ENCODE measurements around the gene MUC4.
"Not testable (repeated sequence)": the region's sequence is repeated elsewhere in the genome, so short reads cannot be mapped to it uniquely, and the experiment has no call there.

The MUC4 gene

GRCh38 chr3:195727606-195728195 lies 84.0 kb downstream of the MUC4 start:
- no peak overlapping the region for H3K27ac ChIP-seq (ENCODE audit: low read depth, low read length)
- H4K20me1 ChIP-seq (ENCODE audit: control insufficient read depth, insufficient read depth, low read depth, low read length), result no peaks in the 10 kb centered on the region
- H3F3A ChIP-seq (ENCODE audit: control insufficient read depth, insufficient read depth), result no peaks in the 10 kb centered on the region
- H3K4me3 ChIP-seq (ENCODE audit: low read length), result no peak overlapping the region
- no peaks in the 10 kb centered on the region for H3K9me2 ChIP-seq (replicated peaks; ENCODE audit: control insufficient read depth, low read length)
- TF ChIP-seq EZH2phosphoT487 (IDR thresholded peaks at IDR 0.05; ENCODE audit: borderline replicate concordance, low read length) (no peak), CTCF (IDR thresholded peaks at IDR 0.05; ENCODE audit: low read depth, low read length, poor library complexity, severe bottlenecking) (no peak)
- no peaks in the 10 kb centered on the region; the same call in 1 of the 2 replicates for H3K27me3 ChIP-seq (ENCODE audit: control insufficient read depth, low read length)
- H3K36me3 ChIP-seq (ENCODE audit: control insufficient read depth, low read length), result no peaks in the 10 kb centered on the region
- no peaks in the 10 kb centered on the region for H3K79me2 ChIP-seq (ENCODE audit: control insufficient read depth, low read length)
- no peaks in the 10 kb centered on the region for H3K9me3 ChIP-seq (ENCODE audit: control insufficient read depth, insufficient read depth, low read length)
- H3K4me2 ChIP-seq (ENCODE audit: low read length), result no peak overlapping the region
- peaks cover 4% of the 10 kb centered on the region; the same call in 1 of the 2 replicates for H3K4me1 ChIP-seq (ENCODE audit: control insufficient read depth, low read length)

GRCh38 chr3:195725916-195726740 lies 85.6 kb downstream of the MUC4 start:
- not testable (repeated sequence) for H3K79me2 ChIP-seq (ENCODE audit: control insufficient read depth, low read length); H3F3A ChIP-seq (ENCODE audit: control insufficient read depth, insufficient read depth); H3K4me2 ChIP-seq (ENCODE audit: low read length); H4K20me1 ChIP-seq (ENCODE audit: control insufficient read depth, insufficient read depth, low read depth, low read length); H3K36me3 ChIP-seq (ENCODE audit: control insufficient read depth, low read length); H3K27ac ChIP-seq (ENCODE audit: low read depth, low read length); H3K27me3 ChIP-seq (ENCODE audit: control insufficient read depth, low read length); H3K4me3 ChIP-seq (ENCODE audit: low read length); H3K4me1 ChIP-seq (ENCODE audit: control insufficient read depth, low read length); H3K9me2 ChIP-seq (replicated peaks; ENCODE audit: control insufficient read depth, low read length); H3K9me3 ChIP-seq (ENCODE audit: control insufficient read depth, insufficient read depth, low read length)

- H3K9me3 ChIP-seq (ENCODE audit: control insufficient read depth, insufficient read depth, low read length); H3K27me3 ChIP-seq (ENCODE audit: control insufficient read depth, low read length); H3K4me2 ChIP-seq (ENCODE audit: low read length); H3K4me1 ChIP-seq (ENCODE audit: control insufficient read depth, low read length); H3K4me3 ChIP-seq (ENCODE audit: low read length); H4K20me1 ChIP-seq (ENCODE audit: control insufficient read depth, insufficient read depth, low read depth, low read length); H3K9me2 ChIP-seq (replicated peaks; ENCODE audit: control insufficient read depth, low read length); H3K79me2 ChIP-seq (ENCODE audit: control insufficient read depth, low read length); H3K36me3 ChIP-seq (ENCODE audit: control insufficient read depth, low read length); H3K27ac ChIP-seq (ENCODE audit: low read depth, low read length); H3F3A ChIP-seq (ENCODE audit: control insufficient read depth, insufficient read depth): not testable (repeated sequence)
Observed at GRCh38 chr3:195724363-195724762, 87.4 kb downstream of the MUC4 start.

- H3K36me3 ChIP-seq (ENCODE audit: control insufficient read depth, low read length); H3K4me1 ChIP-seq (ENCODE audit: control insufficient read depth, low read length); H3F3A ChIP-seq (ENCODE audit: control insufficient read depth, insufficient read depth); H3K9me2 ChIP-seq (replicated peaks; ENCODE audit: control insufficient read depth, low read length); H3K4me2 ChIP-seq (ENCODE audit: low read length); H3K9me3 ChIP-seq (ENCODE audit: control insufficient read depth, insufficient read depth, low read length); H3K4me3 ChIP-seq (ENCODE audit: low read length); H3K27ac ChIP-seq (ENCODE audit: low read depth, low read length); H4K20me1 ChIP-seq (ENCODE audit: control insufficient read depth, insufficient read depth, low read depth, low read length); H3K79me2 ChIP-seq (ENCODE audit: control insufficient read depth, low read length); H3K27me3 ChIP-seq (ENCODE audit: control insufficient read depth, low read length): not testable (repeated sequence)
Observed at GRCh38 chr3:195722996-195723345, 88.8 kb downstream of the MUC4 start.

GRCh38 chr3:195722139-195722995 lies 89.4 kb downstream of the MUC4 start:
- H3K79me2 ChIP-seq (ENCODE audit: control insufficient read depth, low read length); H4K20me1 ChIP-seq (ENCODE audit: control insufficient read depth, insufficient read depth, low read depth, low read length); H3K27me3 ChIP-seq (ENCODE audit: control insufficient read depth, low read length); H3K36me3 ChIP-seq (ENCODE audit: control insufficient read depth, low read length); H3K9me3 ChIP-seq (ENCODE audit: control insufficient read depth, insufficient read depth, low read length); H3K4me1 ChIP-seq (ENCODE audit: control insufficient read depth, low read length); H3K4me2 ChIP-seq (ENCODE audit: low read length); H3K27ac ChIP-seq (ENCODE audit: low read depth, low read length); H3F3A ChIP-seq (ENCODE audit: control insufficient read depth, insufficient read depth); H3K4me3 ChIP-seq (ENCODE audit: low read length); H3K9me2 ChIP-seq (replicated peaks; ENCODE audit: control insufficient read depth, low read length): not testable (repeated sequence)

GRCh38 chr3:195720831-195721506 lies 90.8 kb downstream of the MUC4 start, which contains the start of gene MUC20:
MUC20 (plus strand) TSS chr3:195720978; CDS start chr3:195721008, 30 bp downstream.
- not testable (repeated sequence) for H3K9me2 ChIP-seq (replicated peaks; ENCODE audit: control insufficient read depth, low read length); H4K20me1 ChIP-seq (ENCODE audit: control insufficient read depth, insufficient read depth, low read depth, low read length); H3K4me1 ChIP-seq (ENCODE audit: control insufficient read depth, low read length); H3K36me3 ChIP-seq (ENCODE audit: control insufficient read depth, low read length); H3K9me3 ChIP-seq (ENCODE audit: control insufficient read depth, insufficient read depth, low read length); H3F3A ChIP-seq (ENCODE audit: control insufficient read depth, insufficient read depth); H3K79me2 ChIP-seq (ENCODE audit: control insufficient read depth, low read length); H3K27me3 ChIP-seq (ENCODE audit: control insufficient read depth, low read length)
- Histone ChIP-seq H3K4me2 (ENCODE audit: low read length) (peak within 1 kb of the TSS; percentile 66), H3K27ac (ENCODE audit: low read depth, low read length) (peak within 1 kb of the TSS; percentile 57), H3K4me3 (ENCODE audit: low read length) (peak within 1 kb of the TSS; percentile 60)
